ENCODE data around the gene BANF1.

The BANF1 gene

GRCh38 chr11:65961267-65962140, 40.8 kb upstream of the BANF1 start, which contains the start of gene SART1 (continued):
- TF ChIP-seq ZNF280D (tag by site-specific recombination; IDR thresholded peaks at IDR 0.05) = no peak
- TF ChIP-seq ZFP37 (tag by site-specific recombination; IDR thresholded peaks at IDR 0.05) = no peak
- peak; percentile 93 for TF ChIP-seq PRDM10 (tag by site-specific recombination; IDR thresholded peaks at IDR 0.05)
- TF ChIP-seq KLF10 (tag by site-specific recombination; IDR thresholded peaks at IDR 0.05) = no peak
- peak; percentile 5; the same call in 1 of the 2 replicates for TF ChIP-seq ZBTB20 (tag by site-specific recombination; IDR thresholded peaks at IDR 0.05)
- no peak for TF ChIP-seq ZNF843 (tag by site-specific recombination; IDR thresholded peaks at IDR 0.05)
- no peak for TF ChIP-seq TRIM28 (IDR thresholded peaks at IDR 0.05; ENCODE audit: borderline replicate concordance, low read length)
- TF ChIP-seq IKZF3 (tag by site-specific recombination; IDR thresholded peaks at IDR 0.05) = 0 out of 2 replicates have a peak, but pooled peaks have one; percentile 33
- TF ChIP-seq ZNF658 (tag by site-specific recombination; IDR thresholded peaks at IDR 0.05) = no peak
- TF ChIP-seq ZNF157 (tag by site-specific recombination; IDR thresholded peaks at IDR 0.05) = no peak
- no peak for TF ChIP-seq ZSCAN4 (tag by site-specific recombination; IDR thresholded peaks at IDR 0.05)
- TF ChIP-seq ZNF266 (tag by site-specific recombination; IDR thresholded peaks at IDR 0.05; ENCODE audit: low read depth) = no peak
- TF ChIP-seq ZNF433 (tag by site-specific recombination; IDR thresholded peaks at IDR 0.05; ENCODE audit: low read depth) = no peak
- TF ChIP-seq WT1 (tag by site-specific recombination; IDR thresholded peaks at IDR 0.05) = 0 out of 2 replicates have a peak, but pooled peaks have one; percentile 1
- no peak for TF ChIP-seq ZNF555 (tag by site-specific recombination; conservative IDR thresholded peaks at IDR 0.05)
- TF ChIP-seq ZNF398 (tag by site-specific recombination; IDR thresholded peaks at IDR 0.05) = no peak
- no peak for TF ChIP-seq ZNF362 (tag by site-specific recombination; IDR thresholded peaks at IDR 0.05)
- no peak for TF ChIP-seq FEZF1 (tag by site-specific recombination; IDR thresholded peaks at IDR 0.05)
- peak; percentile 41; the same call in 1 of the 2 replicates for TF ChIP-seq YY2 (tag by site-specific recombination; IDR thresholded peaks at IDR 0.05)
- no peak for TF ChIP-seq ZNF513 (tag by site-specific recombination; IDR thresholded peaks at IDR 0.05)
- no peak for TF ChIP-seq ZBTB8A (tag by site-specific recombination; IDR thresholded peaks at IDR 0.05)
- TF ChIP-seq GLIS2 (tag by site-specific recombination; IDR thresholded peaks at IDR 0.05) = no peak
- no peak for TF ChIP-seq ZNF654 (tag by site-specific recombination; IDR thresholded peaks at IDR 0.05; ENCODE audit: low read depth)
- TF ChIP-seq ZNF692 (tag by site-specific recombination; IDR thresholded peaks at IDR 0.05) = peak; percentile 25; the same call in 1 of the 2 replicates

Measured in HEK293 (cell line).